ENCODE data around the gene SNAI3.

The SNAI3 gene

GRCh38 chr16:88703486-88704309 lies 17.4 kb upstream of the SNAI3 start:
- DNase-seq, result peak; percentile 72

GRCh38 chr16:88702371-88703210 lies 16.3 kb upstream of the SNAI3 start:
- DNase-seq, result no peak

- peak; percentile 19 for DNase-seq
These were observed 15.5 kb upstream of the SNAI3 start for GRCh38 chr16:88701581-88702370.

- peak; percentile 95 for DNase-seq
These were observed 14.6 kb upstream of the SNAI3 start for GRCh38 chr16:88700636-88701482.

GRCh38 chr16:88700322-88700635 lies 14.0 kb upstream of the SNAI3 start:
- DNase-seq, result no peak

- no peak for DNase-seq
These were observed 12.9 kb upstream of the SNAI3 start for GRCh38 chr16:88699180-88699579.

- DNase-seq, result no peak
These were observed 12.3 kb upstream of the SNAI3 start for GRCh38 chr16:88698646-88699045.

- DNase-seq, result no peak
These were observed 11.7 kb upstream of the SNAI3 start for GRCh38 chr16:88697831-88698615.

- DNase-seq, result no peak
These were observed 11.0 kb upstream of the SNAI3 start for GRCh38 chr16:88697116-88697830.

GRCh38 chr16:88696441-88696840 lies 10.1 kb upstream of the SNAI3 start:
- DNase-seq, result no peak

GRCh38 chr16:88695753-88696152 lies 9.4 kb upstream of the SNAI3 start:
- DNase-seq, result no peak

- DNase-seq, result no peak
These were observed 8.9 kb upstream of the SNAI3 start for GRCh38 chr16:88695218-88695617.

GRCh38 chr16:88694221-88695087 lies 8.1 kb upstream of the SNAI3 start:
- no peak for DNase-seq

- no peak for DNase-seq
These were observed 7.3 kb upstream of the SNAI3 start for GRCh38 chr16:88693420-88694177.

- DNase-seq, result no peak
These were observed 6.6 kb upstream of the SNAI3 start for GRCh38 chr16:88692861-88693260.

GRCh38 chr16:88691924-88692560 lies 5.7 kb upstream of the SNAI3 start:
- peak; percentile 32 for DNase-seq

- no peak for DNase-seq
These were observed 5.0 kb upstream of the SNAI3 start for GRCh38 chr16:88691129-88691813.
